WTC11 (cell line): Measurements from ENCODE around the gene LRMDA.

Experiments
- FOXK1 ChIP-seq: sonication (generic); formaldehyde crosslinking; IDR thresholded peaks from 2 replicates; pipeline ENCODE4 v1.8.0; 2022; ENCODE audit warnings: mild to moderate bottlenecking, moderate library complexity, missing genetic modification reagents
- NR2C2 ChIP-seq: sonication (generic); formaldehyde crosslinking; IDR thresholded peaks from 2 replicates; pipeline ENCODE4 v1.8.0; 2022; ENCODE audit warnings: mild to moderate bottlenecking, missing genetic modification reagents
- ZNF219 ChIP-seq: sonication (generic); formaldehyde crosslinking; IDR thresholded peaks from 2 replicates; pipeline ENCODE4 v1.8.0; 2023; ENCODE audit warnings: missing genetic modification reagents, mild to moderate bottlenecking, borderline replicate concordance
- TF ChIP-seq, protein P1 (sequence below): fragments of 200-600 bp; IDR thresholded peaks from 2 replicates; pipeline ENCODE4 v1.8.0; 2022; ENCODE audit warnings: antibody characterized with exemption
- TF ChIP-seq, protein P2 (sequence below): sonication (generic); formaldehyde crosslinking; IDR thresholded peaks from 2 replicates; pipeline ENCODE4 v1.8.0; 2022; ENCODE audit warnings: mild to moderate bottlenecking, missing genetic modification reagents

DNA sequence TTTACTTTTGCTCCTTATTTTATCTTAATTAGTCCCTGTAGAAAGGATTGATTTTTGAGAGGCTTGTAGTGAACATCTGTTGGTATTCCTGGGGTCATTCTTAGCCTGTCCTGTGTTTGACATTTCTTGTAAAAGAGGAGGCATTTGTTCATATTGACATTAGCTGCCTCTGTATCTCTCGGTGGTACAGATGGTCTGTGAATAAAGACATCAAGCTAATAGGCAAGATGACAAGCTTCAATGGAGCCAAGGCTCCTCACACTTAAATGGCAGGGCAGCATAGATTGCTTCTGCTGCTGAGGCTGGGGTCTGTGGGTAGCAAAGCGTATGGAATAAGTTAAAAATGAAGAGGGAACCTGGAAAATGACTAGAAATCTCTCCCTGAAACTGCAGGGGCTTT lies 687.6 kb downstream of the LRMDA start:
- no peak for TF ChIP-seq NR2C2 (CRISPR knock-in tag)
- TF ChIP-seq, protein P1, sequence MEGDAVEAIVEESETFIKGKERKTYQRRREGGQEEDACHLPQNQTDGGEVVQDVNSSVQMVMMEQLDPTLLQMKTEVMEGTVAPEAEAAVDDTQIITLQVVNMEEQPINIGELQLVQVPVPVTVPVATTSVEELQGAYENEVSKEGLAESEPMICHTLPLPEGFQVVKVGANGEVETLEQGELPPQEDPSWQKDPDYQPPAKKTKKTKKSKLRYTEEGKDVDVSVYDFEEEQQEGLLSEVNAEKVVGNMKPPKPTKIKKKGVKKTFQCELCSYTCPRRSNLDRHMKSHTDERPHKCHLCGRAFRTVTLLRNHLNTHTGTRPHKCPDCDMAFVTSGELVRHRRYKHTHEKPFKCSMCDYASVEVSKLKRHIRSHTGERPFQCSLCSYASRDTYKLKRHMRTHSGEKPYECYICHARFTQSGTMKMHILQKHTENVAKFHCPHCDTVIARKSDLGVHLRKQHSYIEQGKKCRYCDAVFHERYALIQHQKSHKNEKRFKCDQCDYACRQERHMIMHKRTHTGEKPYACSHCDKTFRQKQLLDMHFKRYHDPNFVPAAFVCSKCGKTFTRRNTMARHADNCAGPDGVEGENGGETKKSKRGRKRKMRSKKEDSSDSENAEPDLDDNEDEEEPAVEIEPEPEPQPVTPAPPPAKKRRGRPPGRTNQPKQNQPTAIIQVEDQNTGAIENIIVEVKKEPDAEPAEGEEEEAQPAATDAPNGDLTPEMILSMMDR, result no peak
- no peak for TF ChIP-seq ZNF219 (CRISPR knock-in tag)
- TF ChIP-seq, protein P2, sequence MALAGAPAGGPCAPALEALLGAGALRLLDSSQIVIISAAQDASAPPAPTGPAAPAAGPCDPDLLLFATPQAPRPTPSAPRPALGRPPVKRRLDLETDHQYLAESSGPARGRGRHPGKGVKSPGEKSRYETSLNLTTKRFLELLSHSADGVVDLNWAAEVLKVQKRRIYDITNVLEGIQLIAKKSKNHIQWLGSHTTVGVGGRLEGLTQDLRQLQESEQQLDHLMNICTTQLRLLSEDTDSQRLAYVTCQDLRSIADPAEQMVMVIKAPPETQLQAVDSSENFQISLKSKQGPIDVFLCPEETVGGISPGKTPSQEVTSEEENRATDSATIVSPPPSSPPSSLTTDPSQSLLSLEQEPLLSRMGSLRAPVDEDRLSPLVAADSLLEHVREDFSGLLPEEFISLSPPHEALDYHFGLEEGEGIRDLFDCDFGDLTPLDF, result no peak
- TF ChIP-seq FOXK1, result no peak
